GM18511 (cell line): ENCODE data around the gene C9orf78.
"Not testable (repeated sequence)": the region's sequence is repeated elsewhere in the genome, so short reads cannot be mapped to it uniquely, and the experiment has no call there.

ENCODE experiments used
- ATAC-seq: cut with Tn5 transposase; IDR thresholded peaks from one replicate; pipeline ENCODE4 v1.9.1; 2021; ENCODE audit warnings: mild to moderate bottlenecking, moderate library complexity; ENCODE audit not compliant: unreplicated experiment

C9orf78 gene

DNA sequence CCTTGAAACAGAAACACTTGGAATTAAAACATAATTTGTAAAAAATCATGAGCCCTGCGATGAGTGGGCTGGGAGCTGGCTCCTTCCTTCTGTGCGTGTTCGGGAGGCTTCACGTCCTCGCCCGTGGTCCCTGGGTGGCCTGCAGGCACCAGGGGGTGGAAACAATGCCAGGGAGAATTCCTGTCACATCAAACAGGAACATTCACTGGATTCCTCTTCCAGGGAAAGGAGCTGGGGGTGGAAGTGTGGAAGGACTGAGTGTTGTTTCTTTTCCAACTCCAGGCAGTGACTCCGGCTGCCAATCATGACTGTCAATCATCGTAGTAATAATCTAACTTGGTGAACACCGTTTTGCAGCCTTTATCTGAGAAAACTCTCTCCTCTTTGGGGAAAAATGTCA, 21.4 kb downstream of the C9orf78 start:
- no peak for ATAC-seq

GRCh38 chr9:129812385-129812784, 22.7 kb downstream of the C9orf78 start:
- ATAC-seq = no peak

DNA sequence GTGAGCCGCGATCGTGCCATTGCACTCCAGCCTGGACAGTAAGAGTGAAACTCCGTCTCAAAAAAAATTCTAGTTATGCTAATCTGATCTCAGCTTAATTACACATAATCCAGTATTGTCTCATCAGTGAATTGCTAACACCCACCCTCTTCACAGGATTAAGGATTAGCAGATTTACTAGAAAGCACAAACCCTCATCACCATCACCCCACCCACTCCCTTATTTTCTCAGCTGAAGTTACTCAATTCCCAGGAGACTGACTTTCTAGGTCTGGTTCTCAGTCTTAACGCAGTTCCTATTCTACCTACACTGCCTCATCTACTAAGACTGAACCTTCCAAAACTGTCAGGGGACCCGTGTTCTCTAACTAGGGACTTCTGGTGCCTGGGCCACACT, 23.1 kb downstream of the C9orf78 start:
- ATAC-seq = no peak

DNA sequence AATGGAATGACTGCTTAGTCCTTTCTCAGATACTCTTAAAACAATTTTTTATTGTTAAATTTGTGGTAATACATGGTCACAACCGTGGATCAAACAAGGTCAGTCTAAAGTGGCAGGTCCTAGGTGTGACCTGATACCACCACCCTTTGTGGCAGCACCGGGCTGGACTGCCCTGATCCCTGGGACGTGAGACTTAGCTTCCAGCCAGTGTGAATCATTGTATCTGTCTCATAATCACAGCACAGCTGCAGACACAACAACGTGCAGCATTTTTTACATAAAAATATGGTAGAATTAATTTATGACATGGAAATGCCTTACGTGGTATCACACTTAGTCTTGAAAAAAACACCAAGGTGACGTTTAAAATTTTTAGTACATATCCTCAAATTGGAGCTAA, 24.3 kb downstream of the C9orf78 start:
- ATAC-seq = no peak

GRCh38 chr9:129810116-129810515, 25.0 kb downstream of the C9orf78 start:
- no peak for ATAC-seq

DNA sequence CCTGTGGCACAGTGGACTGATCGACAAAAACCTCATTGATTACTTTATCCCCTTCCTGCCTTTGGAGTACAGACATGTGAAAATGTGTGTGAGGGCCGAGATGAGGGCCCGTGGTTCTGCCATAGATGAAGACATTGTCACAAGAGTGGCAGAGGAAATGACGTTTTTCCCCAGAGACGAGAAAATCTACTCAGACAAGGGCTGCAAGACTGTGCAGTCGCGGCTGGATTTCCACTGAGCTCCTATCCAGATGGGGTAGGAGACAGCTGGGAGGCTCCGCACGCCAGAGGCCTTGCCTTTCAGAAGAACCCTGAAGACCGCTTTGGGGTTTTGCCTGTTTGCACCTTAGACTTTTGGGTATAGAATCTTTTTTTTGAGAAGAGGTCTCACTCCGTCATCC, 25.7 kb downstream of the C9orf78 start:
- no peak for ATAC-seq

DNA sequence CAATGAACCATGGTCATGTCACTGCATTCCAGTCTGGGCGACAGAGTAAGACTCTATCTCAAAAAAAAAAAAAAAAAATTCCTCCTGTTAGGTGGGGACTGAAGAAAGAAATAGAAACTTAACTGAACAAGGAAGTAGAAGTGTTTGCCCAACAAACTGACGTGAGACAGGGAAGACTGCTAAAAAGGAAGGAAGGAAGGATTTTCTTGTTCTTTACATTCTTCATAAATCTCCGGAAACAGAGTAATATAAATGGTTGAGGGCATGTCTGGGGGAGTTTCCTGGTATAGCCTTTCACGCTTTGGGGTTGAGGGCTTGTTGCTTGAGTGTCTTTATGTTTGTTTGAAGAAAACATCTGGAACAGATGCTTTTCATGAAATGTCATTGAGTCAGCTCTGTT, 29.0 kb downstream of the C9orf78 start:
- no peak for ATAC-seq

- ATAC-seq = peak; percentile 10
Observed at GRCh38 chr9:129803676-129804060, 31.4 kb downstream of the C9orf78 start.

GRCh38 chr9:129802833-129803675, 32.0 kb downstream of the C9orf78 start, which contains the start of gene TOR1B:
Gene TOR1B, plus strand, starts transcription at chr9:129803184. Its CDS starts 29 bp downstream, at chr9:129803213.
- ATAC-seq = peak; percentile 95

DNA sequence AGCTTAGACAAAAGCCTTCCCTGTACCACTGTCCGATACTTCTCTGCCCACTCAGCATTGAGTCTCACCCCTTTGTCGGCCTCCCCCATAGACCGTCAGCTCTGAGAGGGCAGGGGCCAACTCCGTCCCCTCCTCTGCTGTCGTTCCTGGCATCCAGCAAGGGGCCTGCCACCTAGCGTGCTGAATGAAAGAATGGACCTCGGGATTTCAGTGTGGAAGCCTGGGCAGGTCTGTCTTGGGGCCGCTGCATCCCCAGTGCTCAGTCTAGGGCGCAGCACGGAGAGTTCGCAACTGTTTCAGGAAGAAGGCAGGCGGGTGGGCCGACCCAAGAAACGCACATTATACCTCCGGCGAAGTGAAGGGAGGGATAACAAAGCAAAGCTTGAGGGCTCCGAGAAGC, 33.6 kb downstream of the C9orf78 start:
- no peak for ATAC-seq

DNA sequence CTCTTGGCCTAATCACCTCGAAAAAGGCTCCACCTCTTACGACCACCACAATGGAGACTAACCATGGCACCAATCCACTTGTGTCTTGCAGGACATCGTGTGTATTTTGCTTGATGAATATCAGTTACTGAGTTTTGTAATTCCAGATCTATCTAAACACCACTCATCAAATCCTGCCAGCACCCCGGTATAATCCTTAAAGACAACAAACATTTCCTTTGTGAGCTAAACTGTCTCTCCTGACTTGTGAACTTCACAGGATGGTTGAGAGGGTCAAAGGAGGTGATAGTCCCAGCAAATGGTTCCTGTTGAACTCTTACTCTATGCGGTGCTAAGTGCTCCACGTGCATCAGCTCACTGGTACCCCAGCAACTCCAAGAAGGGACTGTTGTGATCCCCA, 36.1 kb downstream of the C9orf78 start:
- no peak for ATAC-seq

GRCh38 chr9:129796029-129796428, 39.0 kb downstream of the C9orf78 start:
- ATAC-seq = not testable (repeated sequence)

DNA sequence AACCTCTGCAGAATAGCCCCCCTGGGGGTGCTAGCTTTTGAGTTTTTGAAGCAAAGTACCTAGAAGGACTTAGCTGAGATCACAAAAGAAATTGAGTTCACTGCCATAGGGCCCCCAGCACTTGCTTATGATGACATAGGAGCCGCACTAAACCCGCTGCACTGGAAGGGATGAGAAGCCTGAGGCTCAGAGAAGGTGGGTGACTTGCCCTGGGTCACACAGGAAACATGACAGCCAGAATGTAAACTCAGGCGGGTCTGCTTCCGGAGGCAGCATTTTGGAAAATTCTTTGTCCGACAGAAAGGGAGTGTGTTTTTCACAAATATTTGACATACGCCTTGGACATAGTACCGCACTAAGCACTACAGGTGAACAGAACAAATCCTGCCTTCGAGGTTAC, 40.5 kb downstream of the C9orf78 start:
- no peak for ATAC-seq

GRCh38 chr9:129786481-129786880, 48.6 kb downstream of the C9orf78 start:
- no peak for ATAC-seq

DNA sequence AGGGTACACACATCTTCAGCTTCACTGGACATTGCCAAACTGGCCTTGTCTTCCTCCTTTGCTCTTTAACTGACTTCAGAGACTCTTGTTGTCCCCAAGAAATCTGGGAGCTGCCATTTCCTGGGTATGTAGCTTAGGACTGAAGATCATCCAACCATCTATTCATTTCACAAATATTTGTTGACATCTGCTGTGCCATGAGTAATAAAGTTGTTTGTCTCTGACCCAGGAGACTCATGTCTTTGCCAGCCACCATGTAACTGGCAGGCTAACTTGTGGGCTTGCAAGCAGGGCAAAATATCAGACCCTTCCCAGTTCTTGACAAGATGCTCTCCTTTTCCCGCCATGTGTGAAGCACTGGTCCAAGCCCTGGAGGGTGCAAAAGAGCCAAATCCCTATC, 49.2 kb downstream of the C9orf78 start:
- ATAC-seq = no peak

DNA sequence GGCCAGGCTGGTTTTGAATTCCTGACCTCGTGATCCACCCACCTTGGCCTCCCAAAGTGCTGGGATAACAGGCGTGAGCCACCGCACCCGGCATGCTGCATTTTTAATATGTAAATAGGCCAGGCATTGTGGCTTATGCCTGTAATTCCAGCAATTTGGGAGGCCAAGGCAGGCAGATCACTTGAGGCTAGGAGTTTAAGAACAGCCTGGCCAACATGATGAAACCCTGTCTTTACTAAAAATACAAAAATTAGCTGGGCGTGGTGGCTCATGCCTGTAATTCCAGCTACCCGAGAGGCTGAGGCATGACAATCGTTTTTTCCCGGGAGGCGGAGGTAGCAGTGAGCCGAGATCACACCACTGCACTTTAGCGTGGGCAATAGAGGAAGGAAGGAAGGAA, 50.1 kb downstream of the C9orf78 start:
- not testable (repeated sequence) for ATAC-seq

- no peak for ATAC-seq
Observed at GRCh38 chr9:129783516-129784361, 51.3 kb downstream of the C9orf78 start.

DNA sequence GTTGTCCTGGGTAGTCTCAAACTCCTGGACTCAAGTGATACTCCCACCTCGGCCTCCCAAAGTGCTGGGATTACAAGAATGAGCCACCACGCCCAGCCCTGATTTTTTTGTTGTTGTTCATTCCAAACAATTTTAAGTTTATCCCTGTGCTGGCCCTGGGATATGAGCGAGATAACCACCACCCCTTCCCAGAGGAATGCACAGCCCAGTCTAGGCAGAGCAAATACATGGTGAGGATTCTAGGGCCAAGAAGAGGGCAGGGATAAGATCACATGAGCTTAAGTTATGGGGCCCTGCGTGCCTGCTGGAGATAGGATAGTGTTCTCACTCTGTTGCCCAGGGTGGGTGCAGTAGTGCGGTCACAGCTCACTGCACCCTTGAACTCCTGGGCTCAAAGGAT, 53.1 kb downstream of the C9orf78 start:
- no peak for ATAC-seq

- ATAC-seq = no peak
Observed at GRCh38 chr9:129781131-129781530, 53.9 kb downstream of the C9orf78 start.

DNA sequence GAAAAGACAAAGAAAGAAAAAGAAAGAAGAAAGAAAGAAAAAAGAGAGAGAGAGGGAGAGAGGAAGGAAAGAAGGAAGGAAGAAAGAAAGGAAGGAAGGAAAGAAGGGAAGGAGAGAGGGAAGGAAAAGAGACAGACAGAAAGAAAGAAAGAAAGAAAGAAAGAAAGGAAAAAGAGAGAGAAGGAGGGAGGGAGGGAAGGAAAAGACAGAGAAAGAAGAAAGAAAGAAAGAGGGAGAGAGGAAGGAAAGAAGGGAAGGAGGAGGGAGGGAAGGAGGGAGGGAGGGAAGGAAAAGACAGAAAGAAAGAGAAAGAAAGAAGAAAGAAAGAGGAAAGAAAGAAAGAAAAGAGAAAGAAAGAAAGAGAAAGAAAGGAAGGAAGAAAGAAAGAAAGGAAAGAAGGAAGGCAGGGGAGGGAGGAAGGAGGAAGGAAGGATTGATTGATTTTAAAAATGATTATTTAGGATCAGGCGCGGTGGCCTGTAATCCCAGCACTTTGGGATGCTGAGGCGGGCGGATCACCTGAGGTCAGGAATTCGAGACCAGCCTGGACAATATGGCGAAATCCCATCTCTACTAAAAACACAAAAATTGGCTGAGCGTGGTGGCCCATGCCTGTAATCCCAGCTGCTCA, 55.4 kb downstream of the C9orf78 start:
- ATAC-seq = no peak

- ATAC-seq = no peak
Observed at GRCh38 chr9:129778469-129778868, 56.6 kb downstream of the C9orf78 start.

DNA sequence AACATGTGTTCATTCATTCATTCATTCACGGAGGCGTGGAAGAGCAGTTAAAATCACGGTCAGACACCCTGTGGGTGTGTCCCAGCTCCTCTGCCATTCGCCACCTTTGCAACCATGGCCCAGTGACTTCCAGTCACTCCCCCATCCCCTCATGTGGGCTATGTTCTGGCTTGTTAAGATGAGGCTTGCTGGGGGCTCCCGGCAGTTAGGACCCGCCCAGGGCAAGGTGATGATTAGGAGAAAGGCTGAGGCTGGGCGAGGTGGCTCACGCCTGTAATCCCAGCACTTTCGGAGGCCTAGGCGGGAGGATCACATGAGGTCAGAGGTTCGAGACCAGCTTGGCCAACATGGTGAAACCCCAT, 57.3 kb downstream of the C9orf78 start:
- no peak for ATAC-seq
